ENCODE measurements around the gene OTULINL. TPM values are rescaled to one million over a fixed set of nuclear protein-coding genes. Genes with fewer than 3 reads are reported as not detected.

Gene OTULINL
- total RNA-seq, 2 donors from 2014 or later, result 6.4 to 7.3 TPM

DNA sequence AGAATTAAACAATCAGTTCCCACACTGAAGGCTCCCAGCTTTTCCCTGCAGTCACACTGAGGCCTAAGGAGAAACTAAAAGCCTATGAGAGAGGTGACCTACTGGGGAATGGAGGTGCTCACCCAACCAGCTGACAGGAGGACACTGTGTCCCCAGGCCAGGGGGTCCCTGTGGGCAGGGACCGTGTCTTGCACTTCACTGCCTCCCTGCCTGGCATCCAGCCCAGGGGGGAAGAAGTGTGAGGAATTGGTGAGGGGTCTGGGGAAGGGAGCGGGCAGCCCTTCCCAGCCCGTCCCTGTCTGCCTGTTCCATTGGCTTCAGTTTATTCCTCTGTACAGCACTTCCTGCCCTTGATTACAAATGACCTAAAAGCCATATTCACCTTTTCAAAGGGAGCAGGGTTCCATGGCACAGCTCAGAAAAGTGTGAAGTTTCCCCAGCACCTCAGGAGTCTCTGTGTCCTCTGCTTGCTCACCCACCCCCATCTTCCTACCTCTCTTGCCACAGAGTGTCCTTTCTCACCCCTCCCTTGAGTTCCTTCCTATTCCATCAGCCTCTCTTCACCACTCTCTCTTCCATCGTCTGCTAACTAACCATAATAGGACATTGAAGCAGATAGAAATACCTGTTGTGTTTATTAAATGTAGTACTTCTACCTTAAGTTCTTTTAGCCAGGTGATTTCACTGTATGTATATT lies 12.9 kb downstream of the OTULINL start:
- TF ChIP-seq, protein P1, sequence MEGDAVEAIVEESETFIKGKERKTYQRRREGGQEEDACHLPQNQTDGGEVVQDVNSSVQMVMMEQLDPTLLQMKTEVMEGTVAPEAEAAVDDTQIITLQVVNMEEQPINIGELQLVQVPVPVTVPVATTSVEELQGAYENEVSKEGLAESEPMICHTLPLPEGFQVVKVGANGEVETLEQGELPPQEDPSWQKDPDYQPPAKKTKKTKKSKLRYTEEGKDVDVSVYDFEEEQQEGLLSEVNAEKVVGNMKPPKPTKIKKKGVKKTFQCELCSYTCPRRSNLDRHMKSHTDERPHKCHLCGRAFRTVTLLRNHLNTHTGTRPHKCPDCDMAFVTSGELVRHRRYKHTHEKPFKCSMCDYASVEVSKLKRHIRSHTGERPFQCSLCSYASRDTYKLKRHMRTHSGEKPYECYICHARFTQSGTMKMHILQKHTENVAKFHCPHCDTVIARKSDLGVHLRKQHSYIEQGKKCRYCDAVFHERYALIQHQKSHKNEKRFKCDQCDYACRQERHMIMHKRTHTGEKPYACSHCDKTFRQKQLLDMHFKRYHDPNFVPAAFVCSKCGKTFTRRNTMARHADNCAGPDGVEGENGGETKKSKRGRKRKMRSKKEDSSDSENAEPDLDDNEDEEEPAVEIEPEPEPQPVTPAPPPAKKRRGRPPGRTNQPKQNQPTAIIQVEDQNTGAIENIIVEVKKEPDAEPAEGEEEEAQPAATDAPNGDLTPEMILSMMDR (IDR thresholded peaks at IDR 0.05), result no peak
- Histone ChIP-seq H3K36me3 (no peaks in the 10 kb centered on the region), H3K4me3 (no peak overlapping the region), H3K27me3 (replicated peaks; ENCODE audit: insufficient read depth) (no peaks in the 10 kb centered on the region), H3K9me3 (no peaks in the 10 kb centered on the region), H3K27ac (peak overlapping the region in 1 of 2 donors; percentile 15), H3K4me1 (ENCODE audit: control insufficient read depth in 1 of 2, low read depth in 2 of 2) (no peaks in the 10 kb centered on the region)
- ATAC-seq (ENCODE audit: insufficient number of reproducible peaks, low FRiP score, low read depth) (no peak), DNase-seq (ENCODE audit: low spot score) (no peak)

DNA sequence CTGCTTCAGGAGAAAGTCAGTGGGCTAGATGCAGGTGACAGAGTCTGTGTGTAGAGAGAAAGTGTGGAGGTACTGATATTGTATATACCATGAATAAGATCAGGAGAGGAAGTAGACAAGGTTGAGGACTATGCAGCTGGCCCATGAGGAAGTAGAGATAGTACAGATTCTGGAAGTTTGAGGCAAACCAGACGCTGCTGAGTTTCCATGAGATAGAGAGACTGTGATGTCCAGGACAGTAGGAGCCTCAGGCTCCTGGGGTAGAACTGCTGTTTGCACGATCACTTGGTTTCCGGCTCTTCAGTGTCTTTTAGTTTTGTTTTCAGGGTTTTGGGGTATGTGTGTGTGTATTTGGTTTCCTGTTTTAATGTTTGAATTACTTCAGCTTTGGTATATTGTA lies 13.6 kb downstream of the OTULINL start:
- no peaks in the 10 kb centered on the region for H3K36me3 ChIP-seq
- ATAC-seq (ENCODE audit: insufficient number of reproducible peaks, low FRiP score, low read depth), result no peak
- no peaks in the 10 kb centered on the region for H3K27me3 ChIP-seq (replicated peaks; ENCODE audit: insufficient read depth)
- H3K4me1 ChIP-seq (ENCODE audit: control insufficient read depth in 1 of 2, low read depth in 2 of 2), result no peaks in the 10 kb centered on the region
- H3K4me3 ChIP-seq, result no peak overlapping the region
- H3K27ac ChIP-seq, result no peak overlapping the region
- TF ChIP-seq, protein P1 (IDR thresholded peaks at IDR 0.05), result no peak
- no peaks in the 10 kb centered on the region for H3K9me3 ChIP-seq
- DNase-seq (ENCODE audit: low spot score), result no peak

DNA sequence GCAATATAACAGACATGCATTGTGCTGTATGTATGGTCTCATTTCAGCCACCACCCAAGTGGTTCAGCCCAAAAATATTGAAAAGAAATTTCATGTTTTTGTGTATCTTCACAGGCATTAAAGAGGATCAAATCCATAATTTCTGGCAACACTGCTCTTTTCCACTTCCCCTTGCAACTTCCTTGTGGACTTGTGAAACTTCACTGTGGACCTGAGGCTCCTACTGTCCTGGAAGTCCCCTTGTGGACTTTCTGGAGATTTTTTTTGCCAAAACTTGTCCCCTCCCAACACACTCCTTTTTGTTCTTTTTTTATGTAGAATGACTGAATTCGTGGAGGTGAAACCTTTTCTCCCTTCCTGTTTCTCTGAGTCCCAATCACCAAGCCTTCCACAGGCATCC lies 14.3 kb downstream of the OTULINL start:
- H3K4me1 ChIP-seq (ENCODE audit: control insufficient read depth in 1 of 2, low read depth in 2 of 2), result no peaks in the 10 kb centered on the region
- H3K27ac ChIP-seq, result no peak overlapping the region
- no peaks in the 10 kb centered on the region for H3K27me3 ChIP-seq (replicated peaks; ENCODE audit: insufficient read depth)
- no peak overlapping the region for H3K4me3 ChIP-seq
- DNase-seq (ENCODE audit: low spot score) (no peak), ATAC-seq (ENCODE audit: insufficient number of reproducible peaks, low FRiP score, low read depth) (no peak)
- H3K9me3 ChIP-seq, result no peaks in the 10 kb centered on the region
- H3K36me3 ChIP-seq, result no peaks in the 10 kb centered on the region
- TF ChIP-seq, protein P1 (IDR thresholded peaks at IDR 0.05), result no peak

- Histone ChIP-seq H3K4me3 (no peak overlapping the region), H3K9me3 (no peaks in the 10 kb centered on the region), H3K4me1 (ENCODE audit: control insufficient read depth in 1 of 2, low read depth in 2 of 2) (no peaks in the 10 kb centered on the region), H3K27ac (no peak overlapping the region), H3K36me3 (no peaks in the 10 kb centered on the region), H3K27me3 (replicated peaks; ENCODE audit: insufficient read depth) (no peaks in the 10 kb centered on the region)
- no peak for DNase-seq (ENCODE audit: low spot score)
- ATAC-seq (ENCODE audit: insufficient number of reproducible peaks, low FRiP score, low read depth), result no peak
- TF ChIP-seq, protein P1 (IDR thresholded peaks at IDR 0.05), result no peak
These were observed 15.5 kb downstream of the OTULINL start for GRCh38 chr5:14597080-14597479.

GRCh38 chr5:14598225-14598624 lies 16.6 kb downstream of the OTULINL start:
- H3K4me1 ChIP-seq (ENCODE audit: control insufficient read depth in 1 of 2, low read depth in 2 of 2), result no peaks in the 10 kb centered on the region
- ATAC-seq (ENCODE audit: insufficient number of reproducible peaks, low FRiP score, low read depth) (no peak), DNase-seq (ENCODE audit: low spot score) (no peak)
- H3K4me3 ChIP-seq, result no peak overlapping the region
- no peaks in the 10 kb centered on the region for H3K36me3 ChIP-seq
- no peak overlapping the region for H3K27ac ChIP-seq
- no peaks in the 10 kb centered on the region for H3K27me3 ChIP-seq (replicated peaks; ENCODE audit: insufficient read depth)
- TF ChIP-seq, protein P1 (IDR thresholded peaks at IDR 0.05), result no peak
- no peaks in the 10 kb centered on the region for H3K9me3 ChIP-seq
